ENCODE measurements around the gene NUP62CL. TPM values are rescaled to one million over a fixed set of nuclear protein-coding genes. Genes with fewer than 3 reads are reported as not detected.

Gene NUP62CL
- not detected in 2 replicates for total RNA-seq

GRCh38 chrX:107205770-107206696 lies at the start of gene NUP62CL, which contains the start of gene DNAAF6:
Gene NUP62CL (minus strand): TSS chrX:107206433. CDS start chrX:107175146, 31,287 bp downstream.
Gene DNAAF6 (plus strand): TSS chrX:107206611. CDS start chrX:107212876, 6,265 bp downstream.

GRCh38 chrX:107118322-107119147 lies 87.7 kb downstream of the NUP62CL start, which contains the start of gene RBM41:
Gene RBM41 (minus strand): TSS chrX:107118822. CDS start chrX:107118773, 49 bp downstream.

Other genes starting within 250 kb of the NUP62CL start
- gene MORC4, start 206.2 kb downstream of the NUP62CL start, total RNA-seq: 31.8 and 33.8 TPM in 2 replicates
- 11.5 and 13.9 TPM in 2 replicates for gene RBM41, start 87.6 kb downstream of the NUP62CL start, total RNA-seq
- not detected in 2 replicates for gene DNAAF6, start 178 bp upstream of the NUP62CL start, total RNA-seq
- gene FRMPD3, start 243.2 kb upstream of the NUP62CL start, total RNA-seq: not detected in 2 replicates

Measured in aortic smooth muscle cell (primary cell).